ENCODE data around the gene DDIT3.

DDIT3 gene

GRCh38 chr12:57485695-57486094 is 34.6 kb downstream of the DDIT3 start:
- DNase-seq (ENCODE audit: low read depth), result no peak

- peak; percentile 44 for DNase-seq (ENCODE audit: low read depth)
These were observed 36.8 kb downstream of the DDIT3 start for GRCh38 chr12:57483466-57483865.

GRCh38 chr12:57481671-57482070 is 38.6 kb downstream of the DDIT3 start:
- DNase-seq (ENCODE audit: low read depth), result no peak

GRCh38 chr12:57479376-57480115 is 40.8 kb downstream of the DDIT3 start, which contains the start of gene ARHGAP9:
TSS of gene ARHGAP9 (minus strand) at chr12:57479866. CDS start at chr12:57479406, 460 bp downstream.
- DNase-seq (ENCODE audit: low read depth), result no peak

GRCh38 chr12:57479043-57479375 is 41.3 kb downstream of the DDIT3 start:
- no peak for DNase-seq (ENCODE audit: low read depth)

- no peak for DNase-seq (ENCODE audit: low read depth)
These were observed 42.3 kb downstream of the DDIT3 start for GRCh38 chr12:57477710-57478681.

GRCh38 chr12:57476993-57477709 is 43.2 kb downstream of the DDIT3 start:
- DNase-seq (ENCODE audit: low read depth), result no peak

GRCh38 chr12:57476162-57476992 is 43.9 kb downstream of the DDIT3 start:
- DNase-seq (ENCODE audit: low read depth), result no peak

GRCh38 chr12:57475271-57476161 is 44.8 kb downstream of the DDIT3 start:
- DNase-seq (ENCODE audit: low read depth), result no peak

GRCh38 chr12:57474862-57475261 is 45.5 kb downstream of the DDIT3 start:
- DNase-seq (ENCODE audit: low read depth), result no peak

- DNase-seq (ENCODE audit: low read depth), result no peak
These were observed 45.9 kb downstream of the DDIT3 start for GRCh38 chr12:57474430-57474829.

- no peak for DNase-seq (ENCODE audit: low read depth)
These were observed 46.4 kb downstream of the DDIT3 start for GRCh38 chr12:57473886-57474285.

GRCh38 chr12:57473392-57473791 is 46.9 kb downstream of the DDIT3 start:
- no peak for DNase-seq (ENCODE audit: low read depth)

- DNase-seq (ENCODE audit: low read depth), result no peak
These were observed 47.9 kb downstream of the DDIT3 start for GRCh38 chr12:57472391-57472790.

GRCh38 chr12:57471661-57472060 is 48.7 kb downstream of the DDIT3 start:
- no peak for DNase-seq (ENCODE audit: low read depth)

- DNase-seq (ENCODE audit: low read depth), result no peak
These were observed 49.2 kb downstream of the DDIT3 start for GRCh38 chr12:57470970-57471656.

- DNase-seq (ENCODE audit: low read depth), result no peak
These were observed 49.9 kb downstream of the DDIT3 start for GRCh38 chr12:57470286-57470969.

- no peak for DNase-seq (ENCODE audit: low read depth)
These were observed 50.8 kb downstream of the DDIT3 start for GRCh38 chr12:57469296-57470164.

Measured in GM04503 (cell line).